Nephron progenitor cell (in vitro differentiated cells): ENCODE measurements around the gene ACBD6.

Experiments used
- DNase-seq: peaks from one replicate; pipeline ENCODE4 v3.0.0; 2021
- H3K27ac Mint-ChIP-seq: 2 replicates; pipeline ENCODE4 v1.8.0; 2021; ENCODE audit warnings: mild to moderate bottlenecking, moderate library complexity, mixed read lengths
- H3K27me3 Mint-ChIP-seq: 2 replicates; pipeline ENCODE4 v1.8.0; 2021; ENCODE audit warnings: mild to moderate bottlenecking, low read depth, mixed read lengths; ENCODE audit not compliant: poor library complexity
- H3K36me3 Mint-ChIP-seq: 2 replicates; pipeline ENCODE4 v1.8.0; 2021; ENCODE audit warnings: low read depth, mixed read lengths
- H3K4me1 Mint-ChIP-seq: 2 replicates; pipeline ENCODE4 v1.8.0; 2021; ENCODE audit warnings: mixed read lengths
- H3K4me3 Mint-ChIP-seq: 2 replicates; pipeline ENCODE4 v1.8.0; 2021; ENCODE audit warnings: mild to moderate bottlenecking, moderate library complexity, mixed read lengths
- H3K9me3 Mint-ChIP-seq: 2 replicates; pipeline ENCODE4 v1.8.0; 2021; ENCODE audit warnings: mild to moderate bottlenecking, moderate library complexity, mixed read lengths
- TF ChIP-seq, protein P1 (sequence below): fragments of 200-600 bp; sonication (generic); IDR thresholded peaks from 2 replicates; pipeline ENCODE4 v1.5.0; 2021; ENCODE audit warnings: antibody characterized with exemption

The ACBD6 gene

GRCh38 chr1:180279651-180280050 is 222.7 kb downstream of the ACBD6 start:
- Mint-ChIP-seq H3K9me3 (no peaks in the 10 kb centered on the region), H3K27me3 (peaks cover 3% of the 10 kb centered on the region), H3K4me1 (peaks cover 7% of the 10 kb centered on the region), H3K27ac (no peak overlapping the region), H3K4me3 (no peak overlapping the region), H3K36me3 (peaks cover 58% of the 10 kb centered on the region)
- TF ChIP-seq, protein P1, sequence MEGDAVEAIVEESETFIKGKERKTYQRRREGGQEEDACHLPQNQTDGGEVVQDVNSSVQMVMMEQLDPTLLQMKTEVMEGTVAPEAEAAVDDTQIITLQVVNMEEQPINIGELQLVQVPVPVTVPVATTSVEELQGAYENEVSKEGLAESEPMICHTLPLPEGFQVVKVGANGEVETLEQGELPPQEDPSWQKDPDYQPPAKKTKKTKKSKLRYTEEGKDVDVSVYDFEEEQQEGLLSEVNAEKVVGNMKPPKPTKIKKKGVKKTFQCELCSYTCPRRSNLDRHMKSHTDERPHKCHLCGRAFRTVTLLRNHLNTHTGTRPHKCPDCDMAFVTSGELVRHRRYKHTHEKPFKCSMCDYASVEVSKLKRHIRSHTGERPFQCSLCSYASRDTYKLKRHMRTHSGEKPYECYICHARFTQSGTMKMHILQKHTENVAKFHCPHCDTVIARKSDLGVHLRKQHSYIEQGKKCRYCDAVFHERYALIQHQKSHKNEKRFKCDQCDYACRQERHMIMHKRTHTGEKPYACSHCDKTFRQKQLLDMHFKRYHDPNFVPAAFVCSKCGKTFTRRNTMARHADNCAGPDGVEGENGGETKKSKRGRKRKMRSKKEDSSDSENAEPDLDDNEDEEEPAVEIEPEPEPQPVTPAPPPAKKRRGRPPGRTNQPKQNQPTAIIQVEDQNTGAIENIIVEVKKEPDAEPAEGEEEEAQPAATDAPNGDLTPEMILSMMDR, result no peak
- no peak for DNase-seq

- no peak for DNase-seq
- Mint-ChIP-seq H3K9me3 (no peaks in the 10 kb centered on the region), H3K4me1 (peaks cover 7% of the 10 kb centered on the region), H3K36me3 (peaks cover 61% of the 10 kb centered on the region), H3K27me3 (peaks cover 6% of the 10 kb centered on the region), H3K4me3 (no peak overlapping the region), H3K27ac (no peak overlapping the region)
- TF ChIP-seq, protein P1, result no peak
Observed at GRCh38 chr1:180278596-180279395, 223.6 kb downstream of the ACBD6 start.

- TF ChIP-seq, protein P1, result no peak
Observed at GRCh38 chr1:180278194-180278515, 224.2 kb downstream of the ACBD6 start.

GRCh38 chr1:180277476-180278193 is 224.7 kb downstream of the ACBD6 start:
- peaks cover 6% of the 10 kb centered on the region for H3K4me1 Mint-ChIP-seq
- H3K36me3 Mint-ChIP-seq, result peaks cover 66% of the 10 kb centered on the region
- TF ChIP-seq, protein P1, result no peak
- peaks cover 4% of the 10 kb centered on the region for H3K27me3 Mint-ChIP-seq
- no peaks in the 10 kb centered on the region for H3K9me3 Mint-ChIP-seq
- H3K4me3 Mint-ChIP-seq, result no peak overlapping the region
- no peak overlapping the region for H3K27ac Mint-ChIP-seq
- no peak for DNase-seq

More at GRCh38 chr1:180278194-180278515, 224.2 kb downstream of the ACBD6 start:
- Mint-ChIP-seq H3K4me1 (peaks cover 7% of the 10 kb centered on the region), H3K27me3 (peaks cover 4% of the 10 kb centered on the region), H3K4me3 (no peak overlapping the region), H3K27ac (no peak overlapping the region), H3K36me3 (peaks cover 61% of the 10 kb centered on the region), H3K9me3 (no peaks in the 10 kb centered on the region)
- DNase-seq, result no peak

- TF ChIP-seq, protein P1, result no peak
- H3K4me3 Mint-ChIP-seq, result no peak overlapping the region
- peaks cover 68% of the 10 kb centered on the region for H3K36me3 Mint-ChIP-seq
- H3K9me3 Mint-ChIP-seq, result no peaks in the 10 kb centered on the region
- H3K4me1 Mint-ChIP-seq, result peaks cover 15% of the 10 kb centered on the region
- no peak overlapping the region for H3K27ac Mint-ChIP-seq
- no peak for DNase-seq
- H3K27me3 Mint-ChIP-seq, result peaks cover 4% of the 10 kb centered on the region
Observed at GRCh38 chr1:180275726-180276125, 226.7 kb downstream of the ACBD6 start.
